HUDEP-2 (cell line): ENCODE measurements around the gene EARS2.

Experiments used
- DNase-seq, 76 experiments: peaks; one replicate each; lab custom pipeline; 2025; ENCODE audit not compliant: unreplicated experiment in 76 of 76; lab: John Stamatoyannopoulos, UW

The EARS2 gene

GRCh38 chr16:23509441-23509754 lies 47.8 kb downstream of the EARS2 start:
- DNase-seq, result no peak

GRCh38 chr16:23508589-23509440 lies 48.3 kb downstream of the EARS2 start:
- peak in 36 of 76 experiments; percentile 6 to 55 (median 26) for DNase-seq

DNA sequence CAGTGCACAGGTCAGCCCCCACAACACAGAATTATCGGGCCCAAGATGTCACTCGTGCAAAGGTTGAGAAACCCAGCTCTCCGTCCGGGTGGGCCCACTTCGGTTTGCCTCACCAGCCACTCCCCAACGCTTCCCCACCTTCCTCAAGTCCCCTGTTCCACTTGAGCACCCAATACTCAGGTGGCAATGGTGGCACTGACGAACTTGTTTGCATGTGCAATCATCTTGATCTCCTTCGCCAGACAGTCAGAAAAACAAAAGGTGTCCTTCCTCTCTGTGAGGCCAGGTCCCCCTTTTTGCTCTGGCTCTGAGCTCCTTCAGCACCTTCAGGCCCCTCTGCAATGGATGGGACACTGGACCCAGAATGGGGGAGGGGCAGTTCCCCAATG lies 50.5 kb downstream of the EARS2 start:
- DNase-seq, result no peak

- DNase-seq, result peak in 4 of 76 experiments; percentile 3 to 15 (median 12)
Measured at GRCh38 chr16:23505671-23506605, 51.2 kb downstream of the EARS2 start.

DNA sequence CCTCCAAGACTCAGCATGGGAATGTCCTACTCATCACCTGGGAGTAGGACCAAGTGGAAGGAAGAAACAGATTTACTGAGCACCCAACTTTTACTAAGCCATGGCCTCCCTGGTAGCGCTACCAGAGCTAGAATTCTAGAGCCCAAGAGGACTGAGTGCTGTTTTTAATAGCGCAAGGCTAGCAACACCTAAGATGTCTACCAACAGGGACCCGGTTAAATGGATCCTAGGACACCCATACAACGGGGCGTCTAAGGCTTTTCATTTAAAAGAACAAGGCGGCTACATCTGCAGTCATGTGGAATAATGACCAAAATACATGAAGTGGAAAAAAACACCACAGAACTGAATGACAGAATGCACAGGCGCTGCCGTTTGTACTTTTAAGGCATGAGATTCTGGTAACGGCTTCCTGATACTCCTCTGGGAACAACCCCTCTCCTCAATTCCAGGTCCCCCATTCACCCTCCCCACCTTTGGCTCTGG lies 51.9 kb downstream of the EARS2 start:
- DNase-seq, result no peak

DNA sequence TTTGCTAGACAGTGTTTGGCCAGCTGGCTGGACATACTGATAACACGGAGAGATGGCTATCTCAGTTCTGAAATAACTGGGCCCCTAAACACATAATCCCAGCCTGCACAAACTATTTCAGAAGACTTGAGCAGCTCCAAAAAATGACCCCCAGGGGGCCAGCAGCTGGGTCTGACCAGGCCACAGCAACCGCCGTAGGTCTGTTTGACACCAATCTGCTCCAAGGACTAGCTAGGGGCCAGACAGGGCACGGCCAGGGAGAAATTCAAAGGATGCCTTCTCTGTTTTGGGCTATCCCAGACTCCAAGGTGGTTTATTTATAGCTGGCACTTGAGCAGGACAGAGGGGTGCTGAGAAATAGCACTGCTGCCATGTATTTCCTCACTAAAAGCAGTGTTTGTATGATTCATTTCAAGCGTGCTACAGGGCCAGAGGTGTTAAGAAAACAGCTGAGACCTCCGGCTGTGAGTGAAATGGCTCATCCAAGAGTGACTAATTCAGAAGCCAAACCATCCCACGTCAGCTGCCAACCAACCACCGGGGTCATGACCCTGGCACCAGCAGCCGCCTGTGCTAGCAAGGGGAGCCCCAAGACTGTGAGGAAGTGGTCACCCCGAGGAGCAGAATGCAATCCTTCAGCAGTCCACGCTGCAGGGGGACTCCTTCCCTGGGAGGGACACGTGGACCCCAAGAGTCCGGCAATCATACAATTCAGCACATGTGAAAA lies 52.5 kb downstream of the EARS2 start:
- DNase-seq, result peak in 20 of 76 experiments; percentile 4 to 57 (median 18)

DNA sequence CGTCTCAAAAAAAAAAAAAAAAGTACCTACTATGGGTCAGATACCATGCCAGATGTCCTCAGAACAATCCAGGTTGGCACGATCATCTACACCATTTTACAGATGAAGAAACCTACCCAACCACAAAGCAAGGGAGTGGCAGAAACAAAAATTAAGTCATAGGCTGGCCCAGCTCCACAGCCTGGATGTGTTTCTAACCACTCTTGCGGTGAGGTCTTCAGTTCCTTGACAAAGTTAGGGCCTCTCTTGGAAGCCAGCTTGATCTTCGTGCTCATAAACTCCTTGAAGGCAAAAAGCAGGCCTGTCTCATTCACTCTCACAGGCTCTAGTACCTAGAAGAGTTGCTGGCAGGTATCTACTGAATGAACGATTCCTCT lies 53.1 kb downstream of the EARS2 start:
- DNase-seq, result peak in 39 of 76 experiments; percentile 7 to 54 (median 24)

DNA sequence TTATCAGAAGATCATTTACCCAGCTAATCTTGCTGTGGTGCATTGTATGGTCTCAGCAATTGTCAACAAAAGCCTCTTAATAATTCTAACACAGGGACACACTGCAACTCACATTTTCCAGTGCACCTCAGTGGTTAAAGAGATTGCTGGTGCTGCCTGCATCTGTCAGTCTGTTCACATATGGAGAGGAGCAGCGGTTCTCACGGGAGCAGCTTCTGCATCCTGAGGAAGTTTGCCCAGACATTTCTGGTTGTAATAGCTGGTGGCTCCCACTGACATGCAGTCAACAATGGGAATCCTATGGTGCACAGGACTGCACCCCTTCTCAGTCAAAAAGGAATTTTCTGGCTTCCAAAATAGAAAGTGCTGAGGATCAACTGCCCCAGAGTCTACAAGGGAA lies 54.7 kb downstream of the EARS2 start:
- peak in 1 of 76 experiments; percentile 11 for DNase-seq

- DNase-seq, result no peak
Measured at GRCh38 chr16:23501291-23501690, 55.9 kb downstream of the EARS2 start.

GRCh38 chr16:23500862-23501225 lies 56.3 kb downstream of the EARS2 start:
- no peak for DNase-seq

DNA sequence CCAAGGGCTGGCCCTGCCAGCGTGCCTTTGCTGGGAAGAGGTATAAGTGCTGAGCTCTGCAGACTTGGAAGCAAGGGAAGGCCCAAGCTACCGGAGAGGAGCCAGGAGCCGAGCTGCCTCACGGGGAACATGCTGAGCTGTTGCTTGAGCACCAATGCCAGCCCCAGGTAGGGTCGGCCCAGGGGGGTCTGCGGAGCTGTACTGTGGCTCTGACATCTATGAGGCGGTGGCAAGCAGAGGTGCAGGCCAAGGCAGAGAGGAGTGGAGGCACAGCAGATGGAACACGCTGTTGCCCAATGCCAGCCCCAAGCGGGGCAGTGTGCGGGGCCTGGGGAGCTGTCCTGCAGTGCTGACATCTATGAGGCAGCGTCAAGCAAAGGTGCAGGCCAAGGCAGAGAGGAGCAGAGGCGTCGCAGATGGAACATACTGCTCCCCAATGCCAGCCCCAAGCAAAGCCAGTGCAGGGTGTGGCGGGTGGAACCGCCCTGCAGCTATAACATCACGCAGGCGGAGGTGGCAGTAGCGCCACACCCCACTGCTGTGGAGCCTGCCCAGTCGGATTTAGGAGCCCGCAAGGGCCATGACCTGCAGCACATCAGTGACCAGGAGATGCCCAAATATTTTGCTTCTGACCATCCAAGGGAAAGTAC lies 56.8 kb downstream of the EARS2 start:
- DNase-seq, result peak in 64 of 76 experiments; percentile 11 to 72 (median 48)

- DNase-seq, result no peak
Measured at GRCh38 chr16:23499801-23500200, 57.3 kb downstream of the EARS2 start.

DNA sequence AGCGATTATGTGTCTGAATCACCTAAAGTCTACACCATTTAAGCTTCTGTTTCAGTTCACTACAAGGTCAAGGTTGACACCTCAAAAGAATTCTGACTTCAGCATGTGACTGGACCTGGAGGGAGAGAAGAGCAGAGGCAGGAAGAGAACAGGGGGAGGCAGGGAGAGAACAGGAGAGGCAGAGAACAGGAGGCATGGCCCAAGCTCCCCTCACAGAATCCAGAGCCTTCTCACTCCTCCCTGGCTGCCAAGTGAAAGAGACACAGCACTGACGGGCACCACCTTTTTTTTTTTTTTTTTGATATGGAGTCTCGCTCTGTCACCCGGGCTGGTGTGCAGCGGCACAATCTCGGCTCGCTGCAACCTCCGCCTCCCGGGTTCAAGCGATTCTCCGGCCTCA lies 58.3 kb downstream of the EARS2 start:
- DNase-seq, result no peak

DNA sequence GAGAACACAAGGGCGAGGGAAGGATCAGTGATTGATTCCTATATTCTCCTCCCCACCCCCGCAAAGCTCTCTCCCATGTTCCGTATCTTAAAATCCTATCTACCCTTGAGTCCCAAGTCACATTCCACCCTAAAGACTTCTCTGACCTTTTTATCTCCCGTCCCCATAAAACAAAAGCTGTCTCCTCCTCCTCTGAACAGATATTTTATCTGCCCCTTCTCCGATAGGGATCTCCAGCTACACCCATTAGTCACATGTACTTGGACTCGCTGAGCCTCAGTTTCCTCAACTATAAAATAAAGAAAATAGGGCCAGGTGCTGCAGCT lies 59.6 kb downstream of the EARS2 start:
- no peak for DNase-seq

- DNase-seq, result peak in 17 of 76 experiments; percentile 3 to 52 (median 18)
Measured at GRCh38 chr16:23496821-23497542, 60.2 kb downstream of the EARS2 start.

- DNase-seq, result peak in 2 of 76 experiments; percentile 10 to 15
Measured at GRCh38 chr16:23495671-23496070, 61.5 kb downstream of the EARS2 start.

DNA sequence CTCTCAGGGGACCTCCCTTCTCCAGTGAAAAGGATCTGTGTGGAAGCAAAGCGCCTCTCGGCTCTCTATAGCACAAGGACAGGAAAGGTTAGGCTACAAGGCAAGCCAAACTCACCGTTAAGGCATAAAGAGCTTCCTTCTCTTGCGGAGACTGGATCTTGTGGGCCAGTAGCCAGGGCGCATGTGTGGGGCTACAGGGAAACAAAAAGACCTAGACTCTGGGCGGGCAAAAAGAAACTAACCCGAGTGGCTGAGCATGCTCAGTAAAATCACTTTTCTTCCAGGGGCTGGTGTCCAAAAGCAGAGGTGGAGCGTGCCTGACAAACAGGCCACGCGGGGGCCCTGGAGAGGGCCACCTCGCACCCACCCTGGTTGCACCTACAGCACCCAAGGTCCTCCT lies 63.0 kb downstream of the EARS2 start:
- no peak for DNase-seq

DNA sequence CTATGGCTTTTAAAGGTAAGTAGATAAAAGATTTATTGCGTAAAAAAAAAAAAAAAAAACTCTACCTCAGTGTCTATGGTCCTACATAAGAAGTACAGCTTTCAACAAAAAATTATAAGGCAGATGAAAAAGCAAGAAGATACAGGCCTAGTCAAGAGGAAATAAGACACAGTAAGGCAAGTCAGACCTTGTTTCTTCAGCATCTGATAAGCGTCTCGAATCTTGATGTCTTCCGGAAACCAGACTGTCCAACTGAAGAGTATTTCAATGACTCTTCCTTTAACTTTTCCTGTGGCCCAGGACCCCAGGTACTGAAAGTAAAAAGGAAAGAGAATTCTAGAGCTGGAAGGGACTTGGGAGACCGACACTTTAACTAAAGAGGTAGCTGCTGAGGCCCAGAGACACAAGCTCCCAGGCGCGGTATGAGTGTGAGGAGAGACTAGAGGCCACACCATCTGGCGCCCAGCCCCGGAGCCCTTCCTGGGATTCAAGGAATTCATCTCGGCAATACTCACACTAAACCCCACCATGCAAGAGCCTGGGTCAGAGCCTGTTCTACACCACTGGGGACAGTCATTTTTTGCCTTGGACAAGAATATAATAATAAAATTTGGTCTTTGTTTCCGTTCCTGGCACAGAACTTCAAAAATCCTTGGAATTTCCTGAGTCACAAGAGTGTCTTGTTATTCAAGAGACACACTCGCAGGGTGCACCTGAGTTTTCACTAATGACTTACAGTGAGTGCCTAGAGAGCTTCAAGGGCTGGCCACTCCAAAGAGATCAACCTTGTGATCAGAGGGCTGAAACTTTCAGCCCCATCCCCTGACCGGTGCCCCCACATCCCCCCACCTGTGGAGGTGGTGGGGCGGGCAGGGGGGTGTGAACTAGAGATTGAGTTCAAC lies 65.4 kb downstream of the EARS2 start:
- no peak for DNase-seq

DNA sequence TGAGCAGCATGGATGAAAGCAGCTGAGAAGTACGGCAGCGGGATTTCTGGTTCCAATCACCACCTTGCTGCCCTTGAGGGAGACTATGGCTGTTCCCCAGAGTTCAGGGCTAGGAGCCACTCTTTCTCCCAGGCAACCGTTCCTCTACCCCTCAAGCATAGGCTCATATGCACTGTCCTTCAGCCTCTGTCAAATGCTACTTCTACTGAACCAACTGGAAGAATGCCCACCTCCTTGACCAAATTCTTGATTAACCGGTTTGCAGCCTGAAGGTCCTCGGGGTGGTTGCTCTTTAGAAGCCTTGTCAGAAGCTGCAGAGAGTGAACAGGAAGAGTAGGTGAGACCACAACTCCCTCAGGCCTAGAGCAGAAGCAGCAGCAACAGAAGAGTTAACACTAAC lies 70.7 kb downstream of the EARS2 start:
- no peak for DNase-seq
